ENCODE measurements around the gene ARMC2. TPM values are rescaled to one million over a fixed set of nuclear protein-coding genes. Genes with fewer than 3 reads are reported as not detected.

ARMC2 gene
- total and polyA plus RNA-seq, 2 donors (not counting 1 experiment from before 2014, with no cell fraction given): 4.8 to 9.9 TPM

DNA sequence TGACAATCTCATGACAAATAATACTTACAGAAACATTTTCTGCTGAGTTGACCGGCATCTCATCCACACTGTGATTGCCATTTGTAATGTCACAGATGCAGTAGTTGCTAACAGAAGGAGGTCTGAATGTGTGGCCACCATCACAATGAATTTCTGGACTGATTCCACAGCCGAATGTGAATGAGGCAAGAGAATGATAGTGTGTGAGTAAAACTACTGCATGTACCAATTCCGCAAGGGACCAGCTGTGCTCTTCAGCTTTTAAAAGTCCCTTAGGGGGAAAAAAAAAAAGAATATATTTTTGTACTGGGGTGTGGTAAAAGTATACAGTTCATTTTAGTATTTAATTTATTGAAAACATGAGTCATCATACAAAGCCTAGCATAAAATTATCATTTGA lies 150.3 kb downstream of the ARMC2 start:
- ChIA-PET CTCF (interaction anchor here (1.0 kb wide), 1 partner anchor 9 kb away, joined by 4 read pairs; no protein-coding TSS in a partner anchor), POLR2A (no interaction called here)
- Histone ChIP-seq H4K20me1 (ENCODE audit: control insufficient read depth, insufficient read depth, low read length, poor library complexity, severe bottlenecking) (peaks cover 4% of the 10 kb centered on the region), H3K4me3 (ENCODE audit: control extremely low read depth in 1 of 5, extremely low read depth in 1 of 5, insufficient read depth in 1 of 5, low read depth in 2 of 5, low read length in 4 of 5) (no peak overlapping the region), H3K4me1 (ENCODE audit: control insufficient read depth in 2 of 2, insufficient read depth in 2 of 2, low read length in 2 of 2) (peaks cover 0 to 4% of the 10 kb centered on the region in 2 donors), H3K4me2 (replicated peaks; ENCODE audit: low read depth, low read length, poor library complexity, severe bottlenecking) (no peak overlapping the region), H3K9me3 (ENCODE audit: control extremely low read depth in 1 of 3, control insufficient read depth in 2 of 3, insufficient read depth in 1 of 3, low read length in 2 of 3) (no peaks in the 10 kb centered on the region), H3K9ac (ENCODE audit: low read length) (no peak overlapping the region), H3K27me3 (replicated peaks in 1 of 4; ENCODE audit: control extremely low read depth in 1 of 4, control insufficient read depth in 3 of 4, insufficient read depth in 4 of 4, low read length in 3 of 4) (no peaks in the 10 kb centered on the region), H2AFZ (ENCODE audit: insufficient read depth, low read depth, low read length, poor library complexity, severe bottlenecking) (no peak overlapping the region), H3K36me3 (replicated peaks in 1 of 2; ENCODE audit: control extremely low read depth in 1 of 2, control insufficient read depth in 1 of 2, extremely low read depth in 1 of 2, insufficient read depth in 2 of 2, low read length in 1 of 2) (peaks cover 13 to 39% of the 10 kb centered on the region in 2 experiments), H3K79me2 (ENCODE audit: control insufficient read depth, insufficient read depth, low read length) (peaks cover under 1% of the 10 kb centered on the region), H3K27ac (ENCODE audit: low read length in 2 of 2) (no peak overlapping the region)
- TF ChIP-seq EZH2 (IDR thresholded peaks at IDR 0.05; ENCODE audit: borderline replicate concordance, insufficient read depth, low read depth, low read length, poor library complexity, severe bottlenecking): no peak
- TF ChIP-seq, protein P1, sequence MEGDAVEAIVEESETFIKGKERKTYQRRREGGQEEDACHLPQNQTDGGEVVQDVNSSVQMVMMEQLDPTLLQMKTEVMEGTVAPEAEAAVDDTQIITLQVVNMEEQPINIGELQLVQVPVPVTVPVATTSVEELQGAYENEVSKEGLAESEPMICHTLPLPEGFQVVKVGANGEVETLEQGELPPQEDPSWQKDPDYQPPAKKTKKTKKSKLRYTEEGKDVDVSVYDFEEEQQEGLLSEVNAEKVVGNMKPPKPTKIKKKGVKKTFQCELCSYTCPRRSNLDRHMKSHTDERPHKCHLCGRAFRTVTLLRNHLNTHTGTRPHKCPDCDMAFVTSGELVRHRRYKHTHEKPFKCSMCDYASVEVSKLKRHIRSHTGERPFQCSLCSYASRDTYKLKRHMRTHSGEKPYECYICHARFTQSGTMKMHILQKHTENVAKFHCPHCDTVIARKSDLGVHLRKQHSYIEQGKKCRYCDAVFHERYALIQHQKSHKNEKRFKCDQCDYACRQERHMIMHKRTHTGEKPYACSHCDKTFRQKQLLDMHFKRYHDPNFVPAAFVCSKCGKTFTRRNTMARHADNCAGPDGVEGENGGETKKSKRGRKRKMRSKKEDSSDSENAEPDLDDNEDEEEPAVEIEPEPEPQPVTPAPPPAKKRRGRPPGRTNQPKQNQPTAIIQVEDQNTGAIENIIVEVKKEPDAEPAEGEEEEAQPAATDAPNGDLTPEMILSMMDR (IDR thresholded peaks at IDR 0.05): no peak
- Mint-ChIP-seq H3K9me3 (ENCODE audit: insufficient read depth) (no peaks in the 10 kb centered on the region), H3K4me3 (no peak overlapping the region), H3K4me1 (peaks cover 5% of the 10 kb centered on the region), H3K27me3 (no peaks in the 10 kb centered on the region), H3K27ac (no peak overlapping the region)
- DNase-seq (no peak), ATAC-seq (ENCODE audit: low read depth) (no peak)
- 100% methylated on average over 1 of the region's 3 CpGs for WGBS (ENCODE audit: insufficient coverage)
- intact Hi-C loops (cut with micrococcal nuclease): no loop called here

- no CpG with 5 or more reads among the region's 5 CpGs for WGBS (ENCODE audit: insufficient coverage)
- H2AFZ ChIP-seq (ENCODE audit: insufficient read depth, low read depth, low read length, poor library complexity, severe bottlenecking): no peak overlapping the region
- H3K27ac ChIP-seq (ENCODE audit: low read length in 2 of 2): no peak overlapping the region
- H3K4me1 Mint-ChIP-seq: peaks cover 10% of the 10 kb centered on the region
- H3K27me3 ChIP-seq (replicated peaks in 1 of 4; ENCODE audit: control extremely low read depth in 1 of 4, control insufficient read depth in 3 of 4, insufficient read depth in 4 of 4, low read length in 3 of 4): no peaks in the 10 kb centered on the region
- H3K4me2 ChIP-seq (replicated peaks; ENCODE audit: low read depth, low read length, poor library complexity, severe bottlenecking): no peak overlapping the region
- no peaks in the 10 kb centered on the region for H3K9me3 ChIP-seq (ENCODE audit: control extremely low read depth in 1 of 3, control insufficient read depth in 2 of 3, insufficient read depth in 1 of 3, low read length in 2 of 3)
- TF ChIP-seq EZH2 (IDR thresholded peaks at IDR 0.05; ENCODE audit: borderline replicate concordance, insufficient read depth, low read depth, low read length, poor library complexity, severe bottlenecking): no peak
- TF ChIP-seq, protein P1 (IDR thresholded peaks at IDR 0.05): no peak
- no peak overlapping the region for H3K27ac Mint-ChIP-seq
- DNase-seq: no peak
- peaks cover 4% of the 10 kb centered on the region for H4K20me1 ChIP-seq (ENCODE audit: control insufficient read depth, insufficient read depth, low read length, poor library complexity, severe bottlenecking)
- H3K79me2 ChIP-seq (ENCODE audit: control insufficient read depth, insufficient read depth, low read length): peaks cover 6% of the 10 kb centered on the region
- no peaks in the 10 kb centered on the region for H3K27me3 Mint-ChIP-seq
- H3K4me1 ChIP-seq (ENCODE audit: control insufficient read depth in 2 of 2, insufficient read depth in 2 of 2, low read length in 2 of 2): peaks cover 0 to 9% of the 10 kb centered on the region in 2 donors
- H3K4me3 ChIP-seq (ENCODE audit: control extremely low read depth in 1 of 5, extremely low read depth in 1 of 5, insufficient read depth in 1 of 5, low read depth in 2 of 5, low read length in 4 of 5): no peak overlapping the region
- intact Hi-C loops (cut with micrococcal nuclease): no loop called here
- H3K4me3 Mint-ChIP-seq: no peak overlapping the region
- no peaks in the 10 kb centered on the region for H3K9me3 Mint-ChIP-seq (ENCODE audit: insufficient read depth)
- POLR2A ChIA-PET: no interaction called here
- ATAC-seq (ENCODE audit: low read depth): no peak
- H3K9ac ChIP-seq (ENCODE audit: low read length): no peak overlapping the region
- peaks cover 13 to 33% of the 10 kb centered on the region in 2 experiments for H3K36me3 ChIP-seq (replicated peaks in 1 of 2; ENCODE audit: control extremely low read depth in 1 of 2, control insufficient read depth in 1 of 2, extremely low read depth in 1 of 2, insufficient read depth in 2 of 2, low read length in 1 of 2)
- CTCF ChIA-PET: no interaction called here
Measured at GRCh38 chr6:108999428-108999827, 151.2 kb downstream of the ARMC2 start.

Measured in B cell (primary cell).